GM12875 (cell line): Measurements from ENCODE around the gene RAB1A.

Experiments used
- H3K4me3 ChIP-seq: one replicate; pipeline ENCODE4 v1.5.1; 2011; ENCODE audit warnings: low read depth, low read length, control low read depth
- TF ChIP-seq, protein P1 (sequence below): IDR thresholded peaks from 2 replicates; pipeline ENCODE4 v1.5.1; 2011; ENCODE audit warnings: low read depth, mild to moderate bottlenecking, control low read depth, inconsistent platforms, low read length, moderate library complexity, borderline replicate concordance; ENCODE audit not compliant: insufficient read depth

Gene RAB1A

DNA sequence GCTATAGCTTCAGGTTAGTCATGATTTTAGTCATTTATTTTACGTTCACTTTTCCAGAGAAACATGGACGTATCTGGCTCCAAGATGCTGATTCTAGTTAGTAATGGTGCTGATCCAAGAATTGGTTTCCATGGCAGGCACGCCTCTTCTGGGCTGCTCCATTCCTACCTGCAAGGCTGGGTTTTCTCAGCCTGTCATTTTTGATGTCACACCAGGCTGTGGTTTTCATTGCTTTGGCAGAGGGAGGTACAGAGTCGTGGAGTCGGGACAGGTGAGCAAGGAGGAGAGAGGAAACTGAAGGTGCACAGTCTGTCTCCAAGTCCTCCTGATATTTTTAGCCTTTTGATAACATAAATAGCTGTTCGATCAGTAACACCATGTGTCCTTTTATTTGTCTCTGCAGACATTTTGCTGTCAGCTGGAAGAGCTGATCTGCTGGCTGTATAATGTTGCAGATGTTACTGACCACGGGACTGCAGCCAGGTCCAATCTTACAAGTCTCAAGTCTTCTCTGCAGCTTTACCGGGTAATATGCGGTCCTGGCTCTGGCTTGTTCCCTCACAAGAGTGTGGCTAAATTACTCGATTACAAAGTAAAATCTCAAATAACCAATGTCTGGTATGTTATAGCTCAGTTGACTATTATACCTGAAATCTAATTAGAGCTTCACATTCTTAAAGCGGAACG is 55.9 kb downstream of the RAB1A start:
- TF ChIP-seq, protein P1, sequence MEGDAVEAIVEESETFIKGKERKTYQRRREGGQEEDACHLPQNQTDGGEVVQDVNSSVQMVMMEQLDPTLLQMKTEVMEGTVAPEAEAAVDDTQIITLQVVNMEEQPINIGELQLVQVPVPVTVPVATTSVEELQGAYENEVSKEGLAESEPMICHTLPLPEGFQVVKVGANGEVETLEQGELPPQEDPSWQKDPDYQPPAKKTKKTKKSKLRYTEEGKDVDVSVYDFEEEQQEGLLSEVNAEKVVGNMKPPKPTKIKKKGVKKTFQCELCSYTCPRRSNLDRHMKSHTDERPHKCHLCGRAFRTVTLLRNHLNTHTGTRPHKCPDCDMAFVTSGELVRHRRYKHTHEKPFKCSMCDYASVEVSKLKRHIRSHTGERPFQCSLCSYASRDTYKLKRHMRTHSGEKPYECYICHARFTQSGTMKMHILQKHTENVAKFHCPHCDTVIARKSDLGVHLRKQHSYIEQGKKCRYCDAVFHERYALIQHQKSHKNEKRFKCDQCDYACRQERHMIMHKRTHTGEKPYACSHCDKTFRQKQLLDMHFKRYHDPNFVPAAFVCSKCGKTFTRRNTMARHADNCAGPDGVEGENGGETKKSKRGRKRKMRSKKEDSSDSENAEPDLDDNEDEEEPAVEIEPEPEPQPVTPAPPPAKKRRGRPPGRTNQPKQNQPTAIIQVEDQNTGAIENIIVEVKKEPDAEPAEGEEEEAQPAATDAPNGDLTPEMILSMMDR = no peak
- no peak overlapping the region for H3K4me3 ChIP-seq

GRCh38 chr2:65072181-65072970 is 57.5 kb downstream of the RAB1A start:
- TF ChIP-seq, protein P1 = no peak

GRCh38 chr2:65071499-65072180 is 58.3 kb downstream of the RAB1A start:
- TF ChIP-seq, protein P1 = peak; percentile 25; the same call in 1 of the 2 replicates
- H3K4me3 ChIP-seq = no peak overlapping the region

More at GRCh38 chr2:65072181-65072970, 57.5 kb downstream of the RAB1A start:
- H3K4me3 ChIP-seq = no peak overlapping the region

GRCh38 chr2:65070856-65071255 is 59.0 kb downstream of the RAB1A start:
- H3K4me3 ChIP-seq = no peak overlapping the region
- TF ChIP-seq, protein P1 = no peak

- TF ChIP-seq, protein P1 = no peak
- H3K4me3 ChIP-seq = no peak overlapping the region
These were observed 59.6 kb downstream of the RAB1A start for GRCh38 chr2:65070172-65070830.

GRCh38 chr2:65069439-65069824 is 60.5 kb downstream of the RAB1A start:
- H3K4me3 ChIP-seq = no peak overlapping the region
- TF ChIP-seq, protein P1 = no peak
